ENCODE results near the gene ANO2.

ANO2 gene

GRCh38 chr12:5947006-5947405 lies 1.9 kb upstream of the ANO2 start (continued):
- TF ChIP-seq POU6F1 (CRISPR knock-in tag; IDR thresholded peaks at IDR 0.05; ENCODE audit: borderline replicate concordance, low read depth): no peak
- no peak for TF ChIP-seq ZC3H10 (CRISPR knock-in tag; IDR thresholded peaks at IDR 0.05)

GRCh38 chr12:5946388-5946787 lies 1.3 kb upstream of the ANO2 start:
- TF ChIP-seq ARNTL (CRISPR knock-in tag; IDR thresholded peaks at IDR 0.05; ENCODE audit: borderline replicate concordance, low read depth): no peak
- TF ChIP-seq ZC3H10 (CRISPR knock-in tag; IDR thresholded peaks at IDR 0.05): no peak
- TF ChIP-seq TSHZ2 (CRISPR knock-in tag; IDR thresholded peaks at IDR 0.05): no peak
- no peak for TF ChIP-seq ISL1 (CRISPR knock-in tag; IDR thresholded peaks at IDR 0.05)
- no peak for TF ChIP-seq ZFP3 (CRISPR knock-in tag; IDR thresholded peaks at IDR 0.05)
- TF ChIP-seq RARB (CRISPR knock-in tag; IDR thresholded peaks at IDR 0.05): no peak
- TF ChIP-seq CSDC2 (CRISPR knock-in tag; IDR thresholded peaks at IDR 0.05): no peak
- no peak for TF ChIP-seq ZFP30 (CRISPR knock-in tag; IDR thresholded peaks at IDR 0.05)
- no peak for TF ChIP-seq ZNF8 (CRISPR knock-in tag; IDR thresholded peaks at IDR 0.05)
- TF ChIP-seq PPARA (CRISPR knock-in tag; IDR thresholded peaks at IDR 0.05; ENCODE audit: borderline replicate concordance): no peak
- TF ChIP-seq BACH2 (CRISPR knock-in tag; IDR thresholded peaks at IDR 0.05; ENCODE audit: borderline replicate concordance): no peak
- TF ChIP-seq CREB5 (CRISPR knock-in tag; IDR thresholded peaks at IDR 0.05; ENCODE audit: low read depth): no peak
- TF ChIP-seq OSR1 (CRISPR knock-in tag; IDR thresholded peaks at IDR 0.05): no peak
- no peak for TF ChIP-seq CSRNP3 (CRISPR knock-in tag; IDR thresholded peaks at IDR 0.05)
- no peak for TF ChIP-seq GLIS3 (CRISPR knock-in tag; IDR thresholded peaks at IDR 0.05)
- TF ChIP-seq PATZ1 (CRISPR knock-in tag; IDR thresholded peaks at IDR 0.05; ENCODE audit: borderline replicate concordance): no peak
- ATAC-seq: no peak

- ATAC-seq: no peak
- TF ChIP-seq CREB5 (CRISPR knock-in tag; IDR thresholded peaks at IDR 0.05; ENCODE audit: low read depth): no peak
- no peak for TF ChIP-seq PPARA (CRISPR knock-in tag; IDR thresholded peaks at IDR 0.05; ENCODE audit: borderline replicate concordance)
- no peak for TF ChIP-seq TOX (CRISPR knock-in tag; IDR thresholded peaks at IDR 0.05; ENCODE audit: borderline replicate concordance)
- no peak for TF ChIP-seq ARNTL (CRISPR knock-in tag; IDR thresholded peaks at IDR 0.05; ENCODE audit: borderline replicate concordance, low read depth)
Observed at GRCh38 chr12:5944688-5945070, 380 bp downstream of the ANO2 start.

- no peak for TF ChIP-seq GLIS3 (CRISPR knock-in tag; IDR thresholded peaks at IDR 0.05)
- no peak for TF ChIP-seq CSDC2 (CRISPR knock-in tag; IDR thresholded peaks at IDR 0.05)
- no peak for TF ChIP-seq SNAI2 (CRISPR knock-in tag; IDR thresholded peaks at IDR 0.05)
- no peak for ATAC-seq
Observed at GRCh38 chr12:5944053-5944452, 1.0 kb downstream of the ANO2 start.

All from SK-N-SH treated with all-trans-retinoic acid at 6 μM for 48 hours (cell line).